Adipose tissue (tissue), 3 donors: ENCODE data around the gene MISP. TPM values are rescaled to one million over a fixed set of nuclear protein-coding genes. Genes with fewer than 3 reads are reported as not detected.
"Not testable (repeated sequence)": the region's sequence is repeated elsewhere in the genome, so short reads cannot be mapped to it uniquely, and the experiment has no call there.

Source experiments
- H3K27ac ChIP-seq: one replicate; pipeline ENCODE4 v1.5.1; 2013; ENCODE audit warnings: low read depth, low read length
- WGBS, 3 donors: extraction: QIAGEN DNeasy Blood & Tissue Kit; methylation state at CpG; one replicate each; pipeline ENCODE4 v1.1.7; 2013; 5-methylcytosine and 5-hydroxymethylcytosine counted together
- polyA plus RNA-seq, 3 donors: library from polyadenylated mRNA; stranded (reverse); fragments of 200-250 nt; gene quantifications; one replicate each; pipeline ENCODE4 v1.2.3, GENCODE V29; 2013
- donor health status: healthy with polysubstance abuse.
- donor health status: Bipolar disorder and iron deficiency.
- donor health status: healthy.

The MISP gene
- 1 to 10 TPM in 2 of 3 donors, under 1 TPM in 1; 0.45 to 1.6 (median 1.0) TPM for polyA plus RNA-seq

- no peak within 1 kb of the TSS for H3K27ac ChIP-seq
- 33 to 60% (median 52%) methylated on average over 26 to 31 of the region's 31 CpGs for WGBS, 3 donors
These were observed at the start of gene MISP for GRCh38 chr19:750640-751423. MISP (plus strand) TSS chr19:751112; CDS start chr19:756947, 5,835 bp downstream.

GRCh38 chr19:702847-703246, 48.1 kb upstream of the MISP start:
- 64 to 81% (median 70%) methylated on average over 6 of the region's 6 CpGs for WGBS, 3 donors
- H3K27ac ChIP-seq: not testable (repeated sequence)

GRCh38 chr19:703329-703650, 47.6 kb upstream of the MISP start:
- WGBS, 3 donors: 22 to 54% (median 28%) methylated on average over 4 of the region's 4 CpGs
- H3K27ac ChIP-seq: no peak overlapping the region

GRCh38 chr19:703651-704446, 47.1 kb upstream of the MISP start:
- H3K27ac ChIP-seq: no peak overlapping the region
- WGBS, 3 donors: 7% methylated on average over 29 to 50 of the region's 50 CpGs

- H3K27ac ChIP-seq: no peak overlapping the region
- WGBS, 3 donors: 25 to 45% (median 31%) methylated on average over 14 of the region's 14 CpGs
These were observed 46.5 kb upstream of the MISP start for GRCh38 chr19:704447-704741.

GRCh38 chr19:708154-709143, 42.5 kb upstream of the MISP start, which contains the start of gene PALM:
PALM (plus strand) TSS chr19:708935; CDS start chr19:709147, 212 bp downstream.
- H3K27ac ChIP-seq: no peak within 1 kb of the TSS
- 10 to 19% (median 10%) methylated on average over 32 to 62 of the region's 93 CpGs for WGBS, 3 donors

- 2 to 9% (median 6%) methylated on average over 32 to 78 of the region's 78 CpGs for WGBS, 3 donors
- H3K27ac ChIP-seq: no peak overlapping the region
These were observed 41.5 kb upstream of the MISP start for GRCh38 chr19:709196-709964.

GRCh38 chr19:709965-710571, 40.8 kb upstream of the MISP start:
- WGBS, 3 donors: 13 to 32% (median 21%) methylated on average over 22 to 27 of the region's 27 CpGs

GRCh38 chr19:710767-711166, 40.1 kb upstream of the MISP start:
- WGBS, 3 donors: 44 to 69% (median 56%) methylated on average over 21 of the region's 21 CpGs

More at GRCh38 chr19:709965-710571, 40.8 kb upstream of the MISP start:
- no peak overlapping the region for H3K27ac ChIP-seq

GRCh38 chr19:711254-711653, 39.7 kb upstream of the MISP start:
- no peak overlapping the region for H3K27ac ChIP-seq

More at GRCh38 chr19:710767-711166, 40.1 kb upstream of the MISP start:
- H3K27ac ChIP-seq: no peak overlapping the region

GRCh38 chr19:715347-715746, 35.6 kb upstream of the MISP start:
- H3K27ac ChIP-seq: no peak overlapping the region
- 92 to 96% (median 95%) methylated on average over 3 of the region's 3 CpGs for WGBS, 3 donors

More at GRCh38 chr19:711254-711653, 39.7 kb upstream of the MISP start:
- 82% methylated on average over 8 of the region's 8 CpGs for WGBS, 3 donors

- no peak overlapping the region for H3K27ac ChIP-seq
- 52 to 58% (median 54%) methylated on average over 19 to 23 of the region's 23 CpGs for WGBS, 3 donors
These were observed 32.5 kb upstream of the MISP start for GRCh38 chr19:718251-718951.

- WGBS, 3 donors: 6 to 39% (median 31%) methylated on average over 36 to 54 of the region's 54 CpGs
- no peak overlapping the region for H3K27ac ChIP-seq
These were observed 31.9 kb upstream of the MISP start for GRCh38 chr19:718991-719512.

GRCh38 chr19:719636-720344, 31.1 kb upstream of the MISP start:
- 8 to 34% (median 20%) methylated on average over 44 to 78 of the region's 79 CpGs for WGBS, 3 donors
- no peak overlapping the region for H3K27ac ChIP-seq

GRCh38 chr19:720345-721160, 30.4 kb upstream of the MISP start:
- 21 to 35% (median 31%) methylated on average over 20 to 49 of the region's 58 CpGs for WGBS, 3 donors
- no peak overlapping the region for H3K27ac ChIP-seq
